Measurements from ENCODE around the gene TRDMT1.
A peak's percentile ranks its signal among the peaks of the same experiment; 100 is the strongest.

Gene TRDMT1

DNA sequence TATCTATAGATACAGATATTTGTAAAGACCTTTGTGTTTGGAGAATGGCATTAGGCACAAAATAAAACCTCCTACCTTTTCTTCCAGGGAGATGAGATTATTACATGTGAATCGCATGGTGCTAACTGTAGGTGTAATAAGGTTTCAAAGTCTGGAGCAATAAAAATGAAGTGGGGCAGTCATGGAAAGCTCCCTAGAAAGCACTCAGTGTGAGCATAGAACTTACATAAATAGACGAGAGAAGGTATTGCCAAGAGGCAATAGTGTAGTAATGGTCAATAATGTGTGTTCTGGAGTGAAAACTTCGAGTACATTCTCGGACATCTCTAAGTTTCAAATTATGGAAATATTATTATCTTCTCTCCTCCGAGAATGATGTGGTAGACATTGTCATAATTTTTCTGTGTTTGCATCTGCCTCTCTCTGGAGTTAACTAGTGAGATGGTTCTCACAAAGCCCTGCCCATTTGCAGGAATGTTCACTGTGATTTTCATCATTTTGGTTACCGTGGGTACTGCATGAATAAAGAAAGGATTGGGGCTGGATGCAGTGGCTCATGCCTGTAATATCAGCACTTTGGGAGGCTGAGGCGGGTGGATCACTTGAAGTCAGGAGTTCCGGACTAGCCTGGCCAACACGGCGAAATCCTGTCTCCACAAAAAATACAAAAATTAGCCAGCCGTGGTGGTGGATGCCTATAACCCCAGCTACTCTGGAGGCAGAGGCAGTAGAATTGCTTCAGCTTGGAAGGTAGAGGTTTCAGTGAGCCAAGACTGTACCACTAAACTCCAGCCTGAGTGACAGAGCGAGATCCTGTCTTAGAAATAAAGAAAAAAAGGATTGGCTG, 37.2 kb upstream of the TRDMT1 start:
- ChIA-PET CTCF (interaction anchor here (1.4 to 1.5 kb wide), 3 partner anchors 8 to 397 kb away, joined by 3 to 4 read pairs (median 4); no protein-coding TSS in a partner anchor), POLR2A (interaction anchor here (0.6 to 3.4 kb wide), 15 partner anchors 9 to 406 kb away, joined by 3 to 25 read pairs (median 4); partner anchors contain the start of genes TRDMT1 and VIM)
- TF ChIP-seq, protein P1, sequence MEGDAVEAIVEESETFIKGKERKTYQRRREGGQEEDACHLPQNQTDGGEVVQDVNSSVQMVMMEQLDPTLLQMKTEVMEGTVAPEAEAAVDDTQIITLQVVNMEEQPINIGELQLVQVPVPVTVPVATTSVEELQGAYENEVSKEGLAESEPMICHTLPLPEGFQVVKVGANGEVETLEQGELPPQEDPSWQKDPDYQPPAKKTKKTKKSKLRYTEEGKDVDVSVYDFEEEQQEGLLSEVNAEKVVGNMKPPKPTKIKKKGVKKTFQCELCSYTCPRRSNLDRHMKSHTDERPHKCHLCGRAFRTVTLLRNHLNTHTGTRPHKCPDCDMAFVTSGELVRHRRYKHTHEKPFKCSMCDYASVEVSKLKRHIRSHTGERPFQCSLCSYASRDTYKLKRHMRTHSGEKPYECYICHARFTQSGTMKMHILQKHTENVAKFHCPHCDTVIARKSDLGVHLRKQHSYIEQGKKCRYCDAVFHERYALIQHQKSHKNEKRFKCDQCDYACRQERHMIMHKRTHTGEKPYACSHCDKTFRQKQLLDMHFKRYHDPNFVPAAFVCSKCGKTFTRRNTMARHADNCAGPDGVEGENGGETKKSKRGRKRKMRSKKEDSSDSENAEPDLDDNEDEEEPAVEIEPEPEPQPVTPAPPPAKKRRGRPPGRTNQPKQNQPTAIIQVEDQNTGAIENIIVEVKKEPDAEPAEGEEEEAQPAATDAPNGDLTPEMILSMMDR (IDR thresholded peaks at IDR 0.05; ENCODE audit: insufficient read depth, low read length, missing control alignments), result no peak
- no peak for DNase-seq (ENCODE audit: low read depth, low spot score)
- no peak overlapping the region for H3K4me3 ChIP-seq (ENCODE audit: low read depth, low read length)

DNA sequence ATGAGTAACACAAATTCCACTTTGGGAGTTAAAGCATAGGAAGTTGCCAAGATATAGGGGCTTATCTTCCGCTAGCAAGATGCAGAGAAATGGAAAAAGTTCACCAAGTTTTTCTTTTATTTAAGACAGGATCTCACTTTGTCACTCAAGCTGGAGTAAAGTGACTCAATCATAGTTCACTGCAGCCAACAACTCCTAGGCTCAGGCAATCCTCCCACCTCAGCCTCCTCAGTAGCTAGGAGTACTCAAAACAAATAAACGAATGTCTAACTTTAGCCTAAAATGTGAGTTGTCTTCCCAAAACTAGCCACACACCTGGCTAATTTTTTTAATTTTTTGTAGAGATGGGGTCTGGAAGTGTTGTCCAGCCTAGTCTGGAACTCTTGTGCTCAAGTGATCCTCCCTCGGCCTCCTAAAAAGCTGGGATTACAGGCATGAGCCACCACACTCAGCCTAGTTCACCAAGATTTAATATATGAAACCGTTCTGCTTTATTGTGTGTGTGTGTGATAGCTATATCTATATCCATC, 36.5 kb upstream of the TRDMT1 start:
- POLR2A ChIA-PET, result interaction anchor here (0.6 to 3.4 kb wide), 14 partner anchors 9 to 405 kb away, joined by 3 to 25 read pairs (median 4); partner anchors contain the start of genes TRDMT1 and VIM
- CTCF ChIA-PET, result interaction anchor here (0.9 to 1.5 kb wide), 5 partner anchors 9 to 396 kb away, joined by 3 to 4 read pairs (median 4); no protein-coding TSS in a partner anchor
- TF ChIP-seq, protein P1 (IDR thresholded peaks at IDR 0.05; ENCODE audit: insufficient read depth, low read length, missing control alignments), result no peak
- no peak overlapping the region for H3K4me3 ChIP-seq (ENCODE audit: low read depth, low read length)
- no peak for DNase-seq (ENCODE audit: low read depth, low spot score)

DNA sequence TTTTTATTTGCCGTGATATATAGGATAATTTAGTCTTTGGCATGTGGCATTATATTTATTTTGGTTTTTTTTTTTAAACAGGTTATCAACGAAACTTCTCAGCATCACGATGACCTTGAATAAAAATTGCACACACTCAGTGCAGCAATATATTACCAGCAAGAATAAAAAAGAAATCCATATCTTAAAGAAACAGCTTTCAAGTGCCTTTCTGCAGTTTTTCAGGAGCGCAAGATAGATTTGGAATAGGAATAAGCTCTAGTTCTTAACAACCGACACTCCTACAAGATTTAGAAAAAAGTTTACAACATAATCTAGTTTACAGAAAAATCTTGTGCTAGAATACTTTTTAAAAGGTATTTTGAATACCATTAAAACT, 35.7 kb upstream of the TRDMT1 start:
- ChIA-PET CTCF (interaction anchor here (0.9 to 1.5 kb wide), 3 partner anchors 18 to 395 kb away, joined by 3 to 4 read pairs (median 4); no protein-coding TSS in a partner anchor), POLR2A (interaction anchor here (0.7 to 3.4 kb wide), 5 partner anchors 8 to 393 kb away, joined by 3 to 25 read pairs (median 5); partner anchors contain the start of gene VIM)
- DNase-seq (ENCODE audit: low read depth, low spot score), result no peak
- no peak overlapping the region for H3K4me3 ChIP-seq (ENCODE audit: low read depth, low read length)
- TF ChIP-seq, protein P1 (IDR thresholded peaks at IDR 0.05; ENCODE audit: insufficient read depth, low read length, missing control alignments), result no peak

DNA sequence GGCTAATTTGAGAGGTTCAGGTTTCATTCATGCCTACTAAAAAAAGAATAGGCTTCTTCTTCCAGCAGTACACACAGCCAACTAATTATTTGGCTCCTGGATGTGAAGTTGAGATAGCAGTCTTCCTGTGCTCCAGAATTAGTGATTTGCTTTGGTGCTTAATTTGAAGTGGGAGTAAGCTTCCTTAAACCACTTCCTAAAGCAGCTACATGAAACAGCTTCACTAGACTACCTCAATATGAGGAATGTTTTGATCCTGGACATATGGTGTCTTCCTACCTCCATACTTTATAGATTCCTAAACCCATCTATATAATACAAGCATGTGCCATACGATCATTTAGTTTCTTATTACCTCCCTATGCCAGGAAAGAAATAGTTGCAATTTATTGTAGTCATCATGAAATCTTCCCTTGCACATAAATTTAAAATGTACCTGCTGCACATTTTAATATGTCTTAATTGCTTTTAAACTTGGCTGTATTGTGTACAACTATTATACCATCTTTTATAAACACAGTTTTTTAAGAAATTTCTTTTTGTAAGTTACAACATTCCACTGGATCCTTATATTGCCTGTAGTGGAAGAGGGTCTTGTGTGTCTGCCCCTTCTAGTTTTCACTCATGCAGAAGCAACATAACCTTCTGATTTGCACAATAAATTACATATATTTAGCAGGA, 35.1 kb upstream of the TRDMT1 start:
- no peak for DNase-seq (ENCODE audit: low read depth, low spot score)
- ChIA-PET CTCF (interaction anchor here (0.8 kb wide), 1 partner anchor 392 kb away, joined by 3 read pairs; no protein-coding TSS in a partner anchor), POLR2A (interaction anchor here (0.7 to 3.4 kb wide), 3 partner anchors 7 to 195 kb away, joined by 3 to 25 read pairs (median 4); partner anchors contain the start of gene VIM)

DNA sequence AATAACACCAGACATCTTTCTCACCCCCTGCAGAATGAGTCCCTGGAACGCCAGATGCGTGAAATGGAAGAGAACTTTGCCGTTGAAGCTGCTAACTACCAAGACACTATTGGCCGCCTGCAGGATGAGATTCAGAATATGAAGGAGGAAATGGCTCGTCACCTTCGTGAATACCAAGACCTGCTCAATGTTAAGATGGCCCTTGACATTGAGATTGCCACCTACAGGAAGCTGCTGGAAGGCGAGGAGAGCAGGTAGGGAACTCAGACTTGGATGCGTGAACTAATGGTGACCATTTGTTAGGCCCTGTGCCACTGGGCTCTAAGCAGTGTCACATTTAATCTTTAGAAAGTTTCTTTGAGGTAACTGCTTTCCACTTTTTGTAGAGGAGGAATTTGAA, 33.7 kb upstream of the TRDMT1 start:
- ChIA-PET POLR2A (interaction anchor here (0.8 to 2.5 kb wide), 12 partner anchors 20 to 386 kb away, joined by 3 to 5 read pairs (median 4); no protein-coding TSS in a partner anchor), CTCF (interaction anchor here (0.8 to 1.3 kb wide), 2 partner anchors 22 to 390 kb away, joined by 3 read pairs; no protein-coding TSS in a partner anchor)
- no peak for DNase-seq (ENCODE audit: low read depth, low spot score)
- peak overlapping the region; percentile 95 for H3K4me3 ChIP-seq (ENCODE audit: low read depth, low read length)
- TF ChIP-seq, protein P1 (IDR thresholded peaks at IDR 0.05; ENCODE audit: insufficient read depth, low read length, missing control alignments), result peak; percentile 40

More for the DNA sequence above, 35.1 kb upstream of the TRDMT1 start:
- TF ChIP-seq, protein P1 (IDR thresholded peaks at IDR 0.05; ENCODE audit: insufficient read depth, low read length, missing control alignments), result no peak
- H3K4me3 ChIP-seq (ENCODE audit: low read depth, low read length), result no peak overlapping the region
